Nephron progenitor cell (in vitro differentiated cells): ENCODE results near the gene SOX18.

Experiments
- DNase-seq: peaks from one replicate; pipeline ENCODE4 v3.0.0; 2021
- H3K27ac Mint-ChIP-seq: 2 replicates; pipeline ENCODE4 v1.8.0; 2021; ENCODE audit warnings: mild to moderate bottlenecking, moderate library complexity, mixed read lengths
- H3K27me3 Mint-ChIP-seq: 2 replicates; pipeline ENCODE4 v1.8.0; 2021; ENCODE audit warnings: mild to moderate bottlenecking, low read depth, mixed read lengths; ENCODE audit not compliant: poor library complexity
- H3K36me3 Mint-ChIP-seq: 2 replicates; pipeline ENCODE4 v1.8.0; 2021; ENCODE audit warnings: low read depth, mixed read lengths
- H3K4me1 Mint-ChIP-seq: 2 replicates; pipeline ENCODE4 v1.8.0; 2021; ENCODE audit warnings: mixed read lengths
- H3K4me3 Mint-ChIP-seq: 2 replicates; pipeline ENCODE4 v1.8.0; 2021; ENCODE audit warnings: mild to moderate bottlenecking, moderate library complexity, mixed read lengths
- H3K9me3 Mint-ChIP-seq: 2 replicates; pipeline ENCODE4 v1.8.0; 2021; ENCODE audit warnings: mild to moderate bottlenecking, moderate library complexity, mixed read lengths
- CTCF ChIP-seq: fragments of 200-600 bp; sonication (generic); IDR thresholded peaks from 2 replicates; pipeline ENCODE4 v1.5.0; 2021; ENCODE audit warnings: antibody characterized with exemption

The SOX18 gene

GRCh38 chr20:64086801-64087200, 37.4 kb upstream of the SOX18 start:
- no peak overlapping the region for H3K27ac Mint-ChIP-seq
- H3K9me3 Mint-ChIP-seq, result peaks cover 16% of the 10 kb centered on the region
- H3K36me3 Mint-ChIP-seq, result no peaks in the 10 kb centered on the region
- peaks cover 81% of the 10 kb centered on the region for H3K27me3 Mint-ChIP-seq
- peaks cover 15% of the 10 kb centered on the region for H3K4me1 Mint-ChIP-seq
- H3K4me3 Mint-ChIP-seq, result no peak overlapping the region
- no peak for TF ChIP-seq CTCF
- DNase-seq, result no peak

- peaks cover 81% of the 10 kb centered on the region for H3K27me3 Mint-ChIP-seq
Observed at GRCh38 chr20:64084685-64085152, 35.3 kb upstream of the SOX18 start.

GRCh38 chr20:64083804-64084684, 34.6 kb upstream of the SOX18 start, which contains the start of gene LKAAEAR1:
Gene LKAAEAR1 (minus strand): TSS chr20:64084398. CDS start chr20:64084219, 179 bp downstream.
- Mint-ChIP-seq H3K9me3 (peaks cover 16% of the 10 kb centered on the region), H3K27me3 (peaks cover 75% of the 10 kb centered on the region), H3K4me1 (peaks cover 28% of the 10 kb centered on the region), H3K36me3 (no peaks in the 10 kb centered on the region), H3K4me3 (peak within 1 kb of the TSS; percentile 88), H3K27ac (no peak within 1 kb of the TSS)
- DNase-seq, result no peak
- no peak for TF ChIP-seq CTCF

More at GRCh38 chr20:64084685-64085152, 35.3 kb upstream of the SOX18 start:
- no peak for TF ChIP-seq CTCF
- Mint-ChIP-seq H3K4me1 (peaks cover 27% of the 10 kb centered on the region), H3K4me3 (peak overlapping the region; percentile 88), H3K9me3 (peaks cover 16% of the 10 kb centered on the region), H3K36me3 (no peaks in the 10 kb centered on the region), H3K27ac (no peak overlapping the region)
- no peak for DNase-seq

- Mint-ChIP-seq H3K36me3 (no peaks in the 10 kb centered on the region), H3K4me3 (peak overlapping the region; percentile 71), H3K4me1 (peaks cover 34% of the 10 kb centered on the region), H3K27me3 (peaks cover 68% of the 10 kb centered on the region), H3K9me3 (peaks cover 15% of the 10 kb centered on the region), H3K27ac (no peak overlapping the region)
- peak; percentile 46 for TF ChIP-seq CTCF
- DNase-seq, result peak; percentile 91
Observed at GRCh38 chr20:64083378-64083803, 34.0 kb upstream of the SOX18 start.

- Mint-ChIP-seq H3K27ac (no peak overlapping the region), H3K4me3 (peak overlapping the region; percentile 71), H3K9me3 (peaks cover 11% of the 10 kb centered on the region), H3K27me3 (peaks cover 63% of the 10 kb centered on the region), H3K36me3 (no peaks in the 10 kb centered on the region), H3K4me1 (peaks cover 37% of the 10 kb centered on the region)
- no peak for TF ChIP-seq CTCF
- no peak for DNase-seq
Observed at GRCh38 chr20:64082820-64083377, 33.5 kb upstream of the SOX18 start.
